GM12891 (cell line): Measurements from ENCODE around the gene CHD9.

Experiments used
- POLR2A ChIP-seq: IDR thresholded peaks from 2 replicates; pipeline ENCODE4 v1.6.1; 2011; ENCODE audit warnings: low read depth, low read length, control low read depth
- POLR2AphosphoS5 ChIP-seq: IDR thresholded peaks from 2 replicates; pipeline ENCODE4 v1.6.1; 2011; ENCODE audit warnings: low read depth, low read length, control low read depth
- POU2F2 ChIP-seq: IDR thresholded peaks from 2 replicates; pipeline ENCODE4 v1.6.1; 2011; ENCODE audit warnings: low read depth, mild to moderate bottlenecking, control low read depth, low read length, moderate library complexity
- SPI1 ChIP-seq: IDR thresholded peaks from 2 replicates; pipeline ENCODE4 v1.6.1; 2011; ENCODE audit warnings: low read depth, low read length, control low read depth
- TAF1 ChIP-seq: IDR thresholded peaks from 2 replicates; pipeline ENCODE4 v1.6.1; 2011; ENCODE audit warnings: low read depth, low read length, control low read depth

DNA sequence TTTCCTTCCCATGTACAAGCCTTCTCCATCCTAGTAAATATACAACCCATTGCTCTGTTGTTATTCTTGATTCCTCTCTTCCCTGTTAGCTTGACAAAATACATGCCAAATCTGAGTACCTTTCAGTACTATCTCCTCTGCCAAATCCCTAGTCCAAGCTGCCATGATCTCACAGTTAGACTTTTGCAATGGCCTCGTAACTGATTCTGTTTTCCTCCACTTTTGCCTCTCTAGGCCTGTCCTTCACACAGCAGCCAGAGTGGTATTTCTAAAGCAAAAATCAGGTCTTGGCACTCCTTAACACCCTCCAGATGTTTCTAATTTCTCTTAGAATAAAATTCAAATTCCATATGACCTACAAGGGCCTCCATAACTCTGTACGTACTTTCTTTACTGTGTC, 226.5 kb downstream of the CHD9 start:
- no peak for TF ChIP-seq POLR2A
- TF ChIP-seq TAF1 = no peak
- TF ChIP-seq POU2F2 = no peak
- no peak for TF ChIP-seq POLR2AphosphoS5
- no peak for TF ChIP-seq SPI1
